ENCODE measurements around the gene ARFGAP3. TPM values are rescaled to one million over a fixed set of nuclear protein-coding genes. Genes with fewer than 3 reads are reported as not detected.

Gene ARFGAP3
- total RNA-seq, 1 experiment from 2014 or later = 15.0 TPM

- no peak for DNase-seq
- no peaks in the 10 kb centered on the region for H3K4me1 ChIP-seq (ENCODE audit: insufficient read depth, low read length)
- H3K27me3 Mint-ChIP-seq (ENCODE audit: low read depth) = no peaks in the 10 kb centered on the region; the same call in 1 of the 2 replicates
- H3K9me3 Mint-ChIP-seq = peaks cover 6 to 8% of the 10 kb centered on the region in 2 experiments; a peak in 4 of 5 replicates
- H4K5ac ChIP-seq (ENCODE audit: insufficient read length, low read depth, low read length) = no peak overlapping the region
- TF ChIP-seq CTCF (conservative IDR thresholded peaks at IDR 0.05) = peak; percentile 65
- no peak overlapping the region for H3K18ac ChIP-seq (ENCODE audit: insufficient read length, low read depth, low read length)
- H3K27ac ChIP-seq (ENCODE audit: insufficient read length, low read depth, low read length) = no peak overlapping the region
- H3K27ac Mint-ChIP-seq = no peak overlapping the region
- no peak overlapping the region for H2AFZ ChIP-seq (ENCODE audit: low read length)
- no peaks in the 10 kb centered on the region for H4K20me1 ChIP-seq (ENCODE audit: control insufficient read depth, insufficient read depth, insufficient read length)
- H3K56ac ChIP-seq (ENCODE audit: insufficient read length, low read depth, low read length) = no peak overlapping the region
- no peak overlapping the region for H2BK15ac ChIP-seq (ENCODE audit: low read depth, low read length)
- H3T11ph ChIP-seq (ENCODE audit: low read length) = no peak overlapping the region
- H3K4me3 Mint-ChIP-seq = no peak overlapping the region
- H2BK120ac ChIP-seq (ENCODE audit: low read depth, low read length, poor library complexity, severe bottlenecking) = no peak overlapping the region
- no CpG with 5 or more reads among the region's 9 CpGs for WGBS (ENCODE audit: extremely low coverage, insufficient read length, low lambda C conversion rate)
- H2BK20ac ChIP-seq (ENCODE audit: low read depth, low read length, poor library complexity, severe bottlenecking) = no peak overlapping the region
- H3K4me1 Mint-ChIP-seq = no peaks in the 10 kb centered on the region
- H3K9ac ChIP-seq (ENCODE audit: extremely low read depth, insufficient read length, low read length) = no peak overlapping the region
- no peak overlapping the region for H3K4ac ChIP-seq (ENCODE audit: low read depth, low read length)
- H4K8ac ChIP-seq (replicated peaks; ENCODE audit: insufficient read length, low read depth, low read length) = no peak overlapping the region
- no peak overlapping the region for H4K91ac ChIP-seq (ENCODE audit: insufficient read length, low read depth, low read length)
- H3K23ac ChIP-seq (ENCODE audit: insufficient read length, low read depth, low read length) = no peak overlapping the region
- H3K9me3 ChIP-seq (ENCODE audit: control insufficient read depth, low read depth, low read length) = no peaks in the 10 kb centered on the region
- H2BK5ac ChIP-seq (ENCODE audit: insufficient read length, low read length) = no peak overlapping the region
- no peaks in the 10 kb centered on the region for H3K79me1 ChIP-seq (ENCODE audit: insufficient read depth, low read depth, low read length, poor library complexity, severe bottlenecking)
- no peak overlapping the region for H3K14ac ChIP-seq (ENCODE audit: insufficient read depth, low read length)
- H3K79me2 ChIP-seq (ENCODE audit: insufficient read depth, low read length) = no peaks in the 10 kb centered on the region
- no peaks in the 10 kb centered on the region for H3K23me2 ChIP-seq (ENCODE audit: insufficient read length, low read depth, low read length, poor library complexity, severe bottlenecking)
- no peaks in the 10 kb centered on the region for H3K27me3 ChIP-seq (ENCODE audit: insufficient read depth, low read length)
- peaks cover 10 to 15% (median 14%) of the 10 kb centered on the region in 3 experiments for H3K36me3 Mint-ChIP-seq (ENCODE audit: insufficient read depth in 1 of 3, low read depth in 3 of 3)
- H2BK12ac ChIP-seq (ENCODE audit: insufficient read length, low read depth, low read length) = peak overlapping the region; percentile 41
- no peak overlapping the region for H3K4me2 ChIP-seq (ENCODE audit: insufficient read depth, insufficient read length, low read length)
- H2AK5ac ChIP-seq (ENCODE audit: insufficient read length, low read length) = no peak overlapping the region
Observed at GRCh38 chr22:42820045-42820763, 36.9 kb downstream of the ARFGAP3 start.

All from H9 (cell line).